Astrocyte (in vitro differentiated cells and primary cell): ENCODE results near the gene PXDC1.

Source experiments
- EZH2 ChIP-seq: IDR thresholded peaks from 2 replicates; pipeline ENCODE4 v1.6.1; 2012; ENCODE audit warnings: mild to moderate bottlenecking, low read length, inconsistent platforms; ENCODE audit not compliant: insufficient read depth
- TF ChIP-seq, protein P1 (sequence below): IDR thresholded peaks from 2 replicates; pipeline ENCODE4 v1.5.1; 2011; ENCODE audit warnings: low read depth, mild to moderate bottlenecking, inconsistent platforms, low read length, moderate library complexity; ENCODE audit not compliant: insufficient read depth

DNA sequence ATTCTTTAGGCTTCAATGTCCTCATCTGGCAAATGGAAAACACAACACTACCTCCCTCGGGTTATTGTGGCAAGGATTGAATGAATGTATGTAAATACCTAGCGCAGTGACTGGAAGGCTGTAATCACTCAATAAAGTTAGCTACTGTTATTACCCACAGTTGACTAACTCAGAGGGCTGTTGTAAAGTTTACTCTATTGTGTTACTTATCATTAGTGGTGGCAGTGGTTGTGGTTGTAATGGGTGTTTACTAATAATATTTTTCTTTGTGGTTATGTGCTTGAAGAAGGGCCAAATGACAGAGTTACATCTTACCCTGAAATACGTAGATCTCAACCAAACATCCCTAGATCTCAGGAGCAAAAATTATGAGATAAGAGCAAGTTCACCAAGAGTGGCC lies 42.0 kb upstream of the PXDC1 start:
- TF ChIP-seq, protein P1, sequence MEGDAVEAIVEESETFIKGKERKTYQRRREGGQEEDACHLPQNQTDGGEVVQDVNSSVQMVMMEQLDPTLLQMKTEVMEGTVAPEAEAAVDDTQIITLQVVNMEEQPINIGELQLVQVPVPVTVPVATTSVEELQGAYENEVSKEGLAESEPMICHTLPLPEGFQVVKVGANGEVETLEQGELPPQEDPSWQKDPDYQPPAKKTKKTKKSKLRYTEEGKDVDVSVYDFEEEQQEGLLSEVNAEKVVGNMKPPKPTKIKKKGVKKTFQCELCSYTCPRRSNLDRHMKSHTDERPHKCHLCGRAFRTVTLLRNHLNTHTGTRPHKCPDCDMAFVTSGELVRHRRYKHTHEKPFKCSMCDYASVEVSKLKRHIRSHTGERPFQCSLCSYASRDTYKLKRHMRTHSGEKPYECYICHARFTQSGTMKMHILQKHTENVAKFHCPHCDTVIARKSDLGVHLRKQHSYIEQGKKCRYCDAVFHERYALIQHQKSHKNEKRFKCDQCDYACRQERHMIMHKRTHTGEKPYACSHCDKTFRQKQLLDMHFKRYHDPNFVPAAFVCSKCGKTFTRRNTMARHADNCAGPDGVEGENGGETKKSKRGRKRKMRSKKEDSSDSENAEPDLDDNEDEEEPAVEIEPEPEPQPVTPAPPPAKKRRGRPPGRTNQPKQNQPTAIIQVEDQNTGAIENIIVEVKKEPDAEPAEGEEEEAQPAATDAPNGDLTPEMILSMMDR: no peak
- TF ChIP-seq EZH2: no peak
